Measurements from ENCODE around the gene DISC1.

DNA sequence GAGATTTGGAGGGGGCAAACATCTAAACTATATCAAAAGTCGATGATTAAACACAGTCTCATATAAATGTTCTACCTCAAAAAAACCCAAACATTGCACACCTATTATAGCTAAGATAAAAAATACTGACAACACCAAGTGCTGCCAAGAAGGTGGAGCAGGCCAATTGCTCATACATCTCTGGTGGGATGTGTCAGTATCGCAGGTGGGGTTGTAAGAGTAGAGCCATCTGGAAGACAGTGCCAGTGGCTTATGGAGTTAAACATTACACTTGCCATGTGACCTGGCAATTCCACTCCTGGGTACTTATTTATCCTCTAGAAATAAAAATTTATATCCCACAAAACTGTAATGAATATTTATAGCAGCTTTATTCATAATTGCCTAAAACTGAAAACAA is 213.4 kb downstream of the DISC1 start:
- TF ChIP-seq TCF12 (IDR thresholded peaks at IDR 0.05), result no peak
- no peak for TF ChIP-seq USF2 (IDR thresholded peaks at IDR 0.05; ENCODE audit: borderline replicate concordance, low read depth, low read length)
- no peak for TF ChIP-seq RAD21 (IDR thresholded peaks at IDR 0.05; ENCODE audit: low read length)
- TF ChIP-seq, protein P1, sequence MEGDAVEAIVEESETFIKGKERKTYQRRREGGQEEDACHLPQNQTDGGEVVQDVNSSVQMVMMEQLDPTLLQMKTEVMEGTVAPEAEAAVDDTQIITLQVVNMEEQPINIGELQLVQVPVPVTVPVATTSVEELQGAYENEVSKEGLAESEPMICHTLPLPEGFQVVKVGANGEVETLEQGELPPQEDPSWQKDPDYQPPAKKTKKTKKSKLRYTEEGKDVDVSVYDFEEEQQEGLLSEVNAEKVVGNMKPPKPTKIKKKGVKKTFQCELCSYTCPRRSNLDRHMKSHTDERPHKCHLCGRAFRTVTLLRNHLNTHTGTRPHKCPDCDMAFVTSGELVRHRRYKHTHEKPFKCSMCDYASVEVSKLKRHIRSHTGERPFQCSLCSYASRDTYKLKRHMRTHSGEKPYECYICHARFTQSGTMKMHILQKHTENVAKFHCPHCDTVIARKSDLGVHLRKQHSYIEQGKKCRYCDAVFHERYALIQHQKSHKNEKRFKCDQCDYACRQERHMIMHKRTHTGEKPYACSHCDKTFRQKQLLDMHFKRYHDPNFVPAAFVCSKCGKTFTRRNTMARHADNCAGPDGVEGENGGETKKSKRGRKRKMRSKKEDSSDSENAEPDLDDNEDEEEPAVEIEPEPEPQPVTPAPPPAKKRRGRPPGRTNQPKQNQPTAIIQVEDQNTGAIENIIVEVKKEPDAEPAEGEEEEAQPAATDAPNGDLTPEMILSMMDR (IDR thresholded peaks at IDR 0.05), result no peak
- TF ChIP-seq GABPA (IDR thresholded peaks at IDR 0.05; ENCODE audit: low read depth), result no peak
- TF ChIP-seq POLR2AphosphoS5 (IDR thresholded peaks at IDR 0.05; ENCODE audit: low read depth, low read length), result no peak

Data from SK-N-SH (cell line).